ENCODE results near the gene P4HA2. TPM values are rescaled to one million over a fixed set of nuclear protein-coding genes. Genes with fewer than 3 reads are reported as not detected.

P4HA2 gene
- total and polyA plus RNA-seq, 2 experiments from 2014 or later = 139 to 246 TPM

- no peak overlapping the region for H3K4me3 ChIP-seq
- no peak for DNase-seq (ENCODE audit: low spot score)
- no peaks in the 10 kb centered on the region for H3K27me3 ChIP-seq
- H2AFZ ChIP-seq = no peak overlapping the region
- no peak overlapping the region for H3K27ac ChIP-seq
- no peaks in the 10 kb centered on the region for H3K4me1 ChIP-seq (ENCODE audit: insufficient read depth)
- WGBS (ENCODE audit: low lambda C conversion rate, missing lambda C conversion rate) = 85% methylated on average over 12 of the region's 13 CpGs
- TF ChIP-seq CTCF (IDR thresholded peaks at IDR 0.05; ENCODE audit: poor library complexity) (no peak), EZH2phosphoT487 (IDR thresholded peaks at IDR 0.05; ENCODE audit: low read depth, severe bottlenecking, unreplicated experiment) (no peak), EZH2 (IDR thresholded peaks at IDR 0.05; ENCODE audit: borderline replicate concordance) (no peak)
- H3K4me2 ChIP-seq = no peak overlapping the region
- no peaks in the 10 kb centered on the region for H3K36me3 ChIP-seq (replicated peaks; ENCODE audit: insufficient read depth, low read depth)
- H3K9me2 ChIP-seq (replicated peaks; ENCODE audit: insufficient read depth) = no peaks in the 10 kb centered on the region
- H3K9me3 ChIP-seq (ENCODE audit: low read depth) = no peaks in the 10 kb centered on the region
- no peaks in the 10 kb centered on the region for H3K79me2 ChIP-seq
- no peaks in the 10 kb centered on the region for H4K20me1 ChIP-seq (ENCODE audit: insufficient read depth, poor library complexity, severe bottlenecking)
These were observed 45.2 kb downstream of the P4HA2 start for GRCh38 chr5:132182359-132183040.

- TF ChIP-seq EZH2 (IDR thresholded peaks at IDR 0.05; ENCODE audit: borderline replicate concordance) (no peak), EZH2phosphoT487 (IDR thresholded peaks at IDR 0.05; ENCODE audit: low read depth, severe bottlenecking, unreplicated experiment) (no peak), CTCF (IDR thresholded peaks at IDR 0.05; ENCODE audit: poor library complexity) (no peak)
- Histone ChIP-seq H3K9me3 (ENCODE audit: low read depth) (no peaks in the 10 kb centered on the region), H3K4me3 (no peak overlapping the region), H3K27ac (no peak overlapping the region), H3K4me1 (ENCODE audit: insufficient read depth) (no peaks in the 10 kb centered on the region), H3K79me2 (no peaks in the 10 kb centered on the region), H3K4me2 (no peak overlapping the region), H3K9me2 (replicated peaks; ENCODE audit: insufficient read depth) (no peaks in the 10 kb centered on the region), H4K20me1 (ENCODE audit: insufficient read depth, poor library complexity, severe bottlenecking) (no peaks in the 10 kb centered on the region), H3K27me3 (no peaks in the 10 kb centered on the region), H3K36me3 (replicated peaks; ENCODE audit: insufficient read depth, low read depth) (no peaks in the 10 kb centered on the region), H2AFZ (no peak overlapping the region)
- WGBS (ENCODE audit: low lambda C conversion rate, missing lambda C conversion rate) = 95% methylated on average over 20 of the region's 20 CpGs
- DNase-seq (ENCODE audit: low spot score) = no peak
These were observed 46.5 kb downstream of the P4HA2 start for GRCh38 chr5:132181011-132181629.

GRCh38 chr5:132180134-132180745 is 47.4 kb downstream of the P4HA2 start:
- 25% methylated on average over 8 of the region's 8 CpGs for WGBS (ENCODE audit: low lambda C conversion rate, missing lambda C conversion rate)
- TF ChIP-seq EZH2phosphoT487 (IDR thresholded peaks at IDR 0.05; ENCODE audit: low read depth, severe bottlenecking, unreplicated experiment) (no peak), CTCF (IDR thresholded peaks at IDR 0.05; ENCODE audit: poor library complexity) (peak; percentile 76)
- Histone ChIP-seq H2AFZ (no peak overlapping the region), H3K4me3 (no peak overlapping the region), H3K4me1 (ENCODE audit: insufficient read depth) (no peaks in the 10 kb centered on the region), H3K9me3 (ENCODE audit: low read depth) (no peaks in the 10 kb centered on the region), H3K9me2 (replicated peaks; ENCODE audit: insufficient read depth) (no peaks in the 10 kb centered on the region), H3K36me3 (replicated peaks; ENCODE audit: insufficient read depth, low read depth) (no peaks in the 10 kb centered on the region), H3K79me2 (no peaks in the 10 kb centered on the region), H3K27me3 (no peaks in the 10 kb centered on the region), H3K27ac (no peak overlapping the region), H3K4me2 (no peak overlapping the region), H4K20me1 (ENCODE audit: insufficient read depth, poor library complexity, severe bottlenecking) (no peaks in the 10 kb centered on the region)
- peak; percentile 73 for DNase-seq (ENCODE audit: low spot score)
